Body of pancreas (tissue), 4 donors: ENCODE results near the gene PDZD7.

Experiments
- CTCF ChIP-seq, 7 experiments: fragments of 450-650 bp in 4 of 7; fragments of 200-600 bp in 3 of 7; sonication (generic) in 3 of 7; IDR thresholded peaks; one replicate each; pipeline ENCODE4 v1.5.1; 2016 to 2019; ENCODE audit warnings: antibody characterized with exemption in 7 of 7
- POLR2A ChIP-seq, 3 donors: fragments of 450-650 bp; IDR thresholded peaks; one replicate each; pipeline ENCODE4 v1.6.1; 2016; ENCODE audit warnings: antibody characterized with exemption in 3 of 3, mild to moderate bottlenecking in 2 of 3

- no peak for TF ChIP-seq POLR2A (IDR thresholded peaks at IDR 0.05)
- TF ChIP-seq CTCF (IDR thresholded peaks at IDR 0.05): no peak
These were observed 70.7 kb downstream of the PDZD7 start for GRCh38 chr10:100960251-100960650.
